ENCODE measurements around the gene RUNX1. TPM values are rescaled to one million over a fixed set of nuclear protein-coding genes. Genes with fewer than 3 reads are reported as not detected.

The RUNX1 gene
- total and polyA plus RNA-seq, 2 donors (not counting 3 experiments of a cell fraction or from before 2014, with no cell fraction given) = 4.6 to 17.9 TPM

GRCh38 chr21:34991366-34991957, 57.6 kb downstream of the RUNX1 start:
- H3K4me3 ChIP-seq (replicated peaks in 1 of 3; ENCODE audit: insufficient read depth in 1 of 3, low read depth in 1 of 3, low read length in 3 of 3) = no peak overlapping the region
- BruUV-seq (replicated peaks) = no TSS peak
- H3K9ac ChIP-seq (replicated peaks; ENCODE audit: extremely low read depth, insufficient read depth, low read length) = no peak overlapping the region
- peaks cover 14 to 19% of the 10 kb centered on the region in 2 experiments for H3K27me3 ChIP-seq (ENCODE audit: control insufficient read depth in 2 of 2, insufficient read depth in 2 of 2, low read length in 2 of 2)
- intact Hi-C loops (cut with micrococcal nuclease) = no loop called here
- ChIA-PET CTCF (interaction anchor here (1.7 kb wide), 1 partner anchor 8 kb away, joined by 6 read pairs; no protein-coding TSS in a partner anchor), POLR2A (no interaction called here)
- no peak overlapping the region for H3K4me2 ChIP-seq (ENCODE audit: insufficient read depth, low read length)
- DNase-seq (ENCODE audit: low read depth, low spot score) = no peak
- H3K79me2 ChIP-seq (ENCODE audit: control insufficient read depth, insufficient read depth, low read length) = no peaks in the 10 kb centered on the region
- no peak overlapping the region for H2AFZ ChIP-seq (ENCODE audit: low read depth, low read length)
- dilution Hi-C loops (cut with MboI; ENCODE audit: extremely low pct_ligation_motif_present, low sequenced_read_pairs) = no loop called here
- H3K36me3 ChIP-seq (ENCODE audit: control insufficient read depth in 2 of 2, extremely low read depth in 1 of 2, insufficient read depth in 2 of 2, low read length in 2 of 2) = no peaks in the 10 kb centered on the region
- no peak overlapping the region for H3K27ac ChIP-seq (ENCODE audit: insufficient read depth, low read depth, low read length)
- H3K9me1 ChIP-seq (replicated peaks; ENCODE audit: control insufficient read depth, extremely low read depth, insufficient read depth, low read length) = no peaks in the 10 kb centered on the region
- no peaks in the 10 kb centered on the region for H3K4me1 ChIP-seq (ENCODE audit: control insufficient read depth, extremely low read depth, insufficient read depth, low read length)
- no peaks in the 10 kb centered on the region for H4K20me1 ChIP-seq (replicated peaks; ENCODE audit: control insufficient read depth, extremely low read depth, insufficient read depth, low read length)
- H3K9me3 ChIP-seq (replicated peaks; ENCODE audit: control insufficient read depth, insufficient read depth, low read length) = no peaks in the 10 kb centered on the region
- no peak for FAIRE-seq
- TF ChIP-seq MYC (IDR thresholded peaks at IDR 0.05; ENCODE audit: low read depth, low read length) = no peak
- TF ChIP-seq MAX (IDR thresholded peaks at IDR 0.05; ENCODE audit: insufficient read depth, insufficient read length) = no peak
- no peak for TF ChIP-seq POLR2A (IDR thresholded peaks at IDR 0.05; ENCODE audit: low read depth, low read length)

GRCh38 chr21:34990842-34991241, 58.3 kb downstream of the RUNX1 start:
- dilution Hi-C loops (cut with MboI; ENCODE audit: extremely low pct_ligation_motif_present, low sequenced_read_pairs) = no loop called here
- BruUV-seq (replicated peaks) = no TSS peak
- no peaks in the 10 kb centered on the region for H4K20me1 ChIP-seq (replicated peaks; ENCODE audit: control insufficient read depth, extremely low read depth, insufficient read depth, low read length)

More at GRCh38 chr21:34990842-34991241, 58.3 kb downstream of the RUNX1 start:
- Histone ChIP-seq H3K27ac (ENCODE audit: insufficient read depth, low read depth, low read length) (no peak overlapping the region), H3K9me3 (replicated peaks; ENCODE audit: control insufficient read depth, insufficient read depth, low read length) (no peaks in the 10 kb centered on the region), H3K36me3 (ENCODE audit: control insufficient read depth in 2 of 2, extremely low read depth in 1 of 2, insufficient read depth in 2 of 2, low read length in 2 of 2) (no peaks in the 10 kb centered on the region), H3K4me2 (ENCODE audit: insufficient read depth, low read length) (no peak overlapping the region), H3K4me3 (replicated peaks in 1 of 3; ENCODE audit: insufficient read depth in 1 of 3, low read depth in 1 of 3, low read length in 3 of 3) (no peak overlapping the region), H3K9ac (replicated peaks; ENCODE audit: extremely low read depth, insufficient read depth, low read length) (no peak overlapping the region), H2AFZ (ENCODE audit: low read depth, low read length) (no peak overlapping the region), H3K9me1 (replicated peaks; ENCODE audit: control insufficient read depth, extremely low read depth, insufficient read depth, low read length) (no peaks in the 10 kb centered on the region), H3K4me1 (ENCODE audit: control insufficient read depth, extremely low read depth, insufficient read depth, low read length) (no peaks in the 10 kb centered on the region), H3K79me2 (ENCODE audit: control insufficient read depth, insufficient read depth, low read length) (no peaks in the 10 kb centered on the region), H3K27me3 (ENCODE audit: control insufficient read depth in 2 of 2, insufficient read depth in 2 of 2, low read length in 2 of 2) (peaks cover 14 to 19% of the 10 kb centered on the region in 2 experiments)
- CTCF ChIA-PET = no interaction called here
- DNase-seq (ENCODE audit: low read depth, low spot score) (no peak), FAIRE-seq (no peak)
- intact Hi-C loops (cut with micrococcal nuclease) = no loop called here
- POLR2A ChIA-PET = no interaction called here
- no peak for TF ChIP-seq CTCF (IDR thresholded peaks at IDR 0.05; ENCODE audit: extremely low read depth in 1 of 2, insufficient read depth in 1 of 2, low read depth in 1 of 2, low read length in 2 of 2)
- no peak for TF ChIP-seq GATA2 (IDR thresholded peaks at IDR 0.05; ENCODE audit: insufficient read depth, insufficient read length, low read depth, low read length)
- TF ChIP-seq MAX (IDR thresholded peaks at IDR 0.05; ENCODE audit: insufficient read depth, insufficient read length) = no peak
- no peak for TF ChIP-seq JUN (IDR thresholded peaks at IDR 0.05; ENCODE audit: borderline replicate concordance, insufficient read depth, insufficient read length, low read depth)
- TF ChIP-seq POLR2AphosphoS5 (IDR thresholded peaks at IDR 0.05; ENCODE audit: insufficient read depth, low read depth, low read length) = no peak
- no peak for TF ChIP-seq EZH2 (IDR thresholded peaks at IDR 0.05; ENCODE audit: borderline replicate concordance, low read depth, low read length, severe bottlenecking)
- no peak for TF ChIP-seq FOS (IDR thresholded peaks at IDR 0.05; ENCODE audit: borderline replicate concordance, insufficient read depth, low read length)
- no peak for TF ChIP-seq POLR2A (IDR thresholded peaks at IDR 0.05; ENCODE audit: low read depth, low read length)

Measured in endothelial cell of umbilical vein (primary cell).